ENCODE data around the gene CCDC150. TPM values are rescaled to one million over a fixed set of nuclear protein-coding genes. Genes with fewer than 3 reads are reported as not detected.
A peak's percentile ranks its signal among the peaks of the same experiment; 100 is the strongest.

CCDC150 gene
- total and polyA plus RNA-seq, 9 of the 15 experiments (the other 6 are each of a cell fraction or from before 2014, with no cell fraction given) = 4.4 to 23.1 (median 11.3) TPM

GRCh38 chr2:196718419-196719109 is 79.0 kb downstream of the CCDC150 start:
- peak overlapping the region; percentile 87 for H2AFZ ChIP-seq (ENCODE audit: low read depth, low read length)
- TF ChIP-seq ZNF134 (CRISPR knock-in tag; conservative IDR thresholded peaks at IDR 0.05) (no peak), HDAC2 (IDR thresholded peaks at IDR 0.05) (no peak), NR2C2 (CRISPR knock-in tag; IDR thresholded peaks at IDR 0.05) (no peak), NR2C2 (tag; IDR thresholded peaks at IDR 0.05) (no peak), UBTF (IDR thresholded peaks at IDR 0.05; ENCODE audit: borderline replicate concordance in 1 of 2, low read depth in 2 of 2, low read length in 2 of 2) (no peak), HMBOX1 (IDR thresholded peaks at IDR 0.05) (no peak), USF2 (CRISPR knock-in tag; IDR thresholded peaks at IDR 0.05) (no peak), ARID3B (CRISPR knock-in tag; IDR thresholded peaks at IDR 0.05; ENCODE audit: borderline replicate concordance) (no peak), GTF2B (IDR thresholded peaks at IDR 0.05; ENCODE audit: extremely low read depth, insufficient read length) (no peak), ELF1 (tag; IDR thresholded peaks at IDR 0.05) (no peak), GATA2 (CRISPR knock-in tag; IDR thresholded peaks at IDR 0.05) (no peak), STAT5B (CRISPR knock-in tag; IDR thresholded peaks at IDR 0.05) (no peak), ZNF124 (CRISPR knock-in tag; IDR thresholded peaks at IDR 0.05) (no peak), ILF3 (IDR thresholded peaks at IDR 0.05; ENCODE audit: borderline replicate concordance) (no peak)

More at GRCh38 chr2:196718419-196719109, 79.0 kb downstream of the CCDC150 start:
- Histone ChIP-seq H3K27ac (ENCODE audit: extremely low read depth, low read depth, low read length) (peak overlapping the region; percentile 64; the same call in 1 of the 3 replicates), H3K9me3 (replicated peaks; ENCODE audit: control insufficient read depth, insufficient read depth, low read depth, low read length) (no peaks in the 10 kb centered on the region), H3K4me3 (no peak overlapping the region), H4K20me1 (replicated peaks; ENCODE audit: control insufficient read depth, insufficient read depth, low read length) (no peaks in the 10 kb centered on the region), H3K4me2 (ENCODE audit: insufficient read depth, low read length) (peak overlapping the region; percentile 32; the same call in 1 of the 2 replicates), H3K4me1 (replicated peaks in 1 of 2; ENCODE audit: control insufficient read depth in 2 of 2, insufficient read depth in 2 of 2, low read length in 2 of 2) (peaks cover 0 to 4% of the 10 kb centered on the region in 2 experiments; a peak in 3 of 5 replicates), H3K36me3 (ENCODE audit: control insufficient read depth, insufficient read depth, low read length) (peaks cover 18% of the 10 kb centered on the region; the same call in 2 of the 3 replicates), H3K27me3 (ENCODE audit: control insufficient read depth in 2 of 2, insufficient read depth in 2 of 2, low read length in 2 of 2) (no peaks in the 10 kb centered on the region), H3K9ac (ENCODE audit: insufficient read depth in 1 of 2, low read depth in 2 of 2, low read length in 2 of 2) (no peak overlapping the region), H3K9me1 (ENCODE audit: control insufficient read depth, insufficient read depth, low read length) (no peaks in the 10 kb centered on the region), H3K79me2 (ENCODE audit: control insufficient read depth, insufficient read depth, low read length) (no peaks in the 10 kb centered on the region)
- in situ Hi-C loops (cut with MboI) = no loop called here
- ChIA-PET POLR2A (interaction anchor here (1.0 kb wide), 1 partner anchor 10 kb away, joined by 4 read pairs; no protein-coding TSS in a partner anchor), CTCF (ENCODE audit: low intra/inter-chr PET ratio) (no interaction called here)
- no peak for FAIRE-seq
- ATAC-seq = peak; percentile 47; the same call in 2 of the 3 replicates
- BruUV-seq (replicated peaks) = no TSS peak
- no peak for DNase-seq (ENCODE audit: extremely low read depth in 1 of 4, low spot score in 3 of 4)
- WGBS (ENCODE audit: insufficient coverage, low coverage, missing lambda C conversion rate) = 66% methylated on average over 6 of the region's 6 CpGs
- intact Hi-C loops (cut with micrococcal nuclease) = no loop called here

All from K562 (cell line).